Dedifferentiated amniotic fluid mesenchymal stem cell (primary cell): Measurements from ENCODE around the gene SDSL.

Experiments used
- DNase-seq: peaks from one replicate; pipeline ENCODE4 v3.0.0-alpha.2; 2016; ENCODE audit errors: extremely low spot score

SDSL gene

GRCh38 chr12:113420996-113421595, 1.1 kb upstream of the SDSL start:
- DNase-seq = no peak

- DNase-seq = no peak
Observed at GRCh38 chr12:113422886-113423669, 898 bp downstream of the SDSL start.

GRCh38 chr12:113424456-113424855, 2.3 kb downstream of the SDSL start:
- DNase-seq = no peak

- DNase-seq = peak; percentile 22
Observed at GRCh38 chr12:113424915-113425823, 3.0 kb downstream of the SDSL start.

- DNase-seq = no peak
Observed at GRCh38 chr12:113425960-113426453, 3.8 kb downstream of the SDSL start.

- no peak for DNase-seq
Observed at GRCh38 chr12:113427882-113428281, 5.7 kb downstream of the SDSL start.

GRCh38 chr12:113428482-113428881, 6.3 kb downstream of the SDSL start:
- no peak for DNase-seq

GRCh38 chr12:113432986-113433385, 10.8 kb downstream of the SDSL start:
- DNase-seq = no peak

- DNase-seq = no peak
Observed at GRCh38 chr12:113435367-113435766, 13.2 kb downstream of the SDSL start.

- DNase-seq = no peak
Observed at GRCh38 chr12:113436586-113436985, 14.4 kb downstream of the SDSL start.

GRCh38 chr12:113436993-113437728, 15.0 kb downstream of the SDSL start:
- DNase-seq = no peak

- no peak for DNase-seq
Observed at GRCh38 chr12:113437729-113438100, 15.5 kb downstream of the SDSL start.

GRCh38 chr12:113438523-113439300, 16.5 kb downstream of the SDSL start:
- no peak for DNase-seq

GRCh38 chr12:113439301-113439597, 17.1 kb downstream of the SDSL start:
- DNase-seq = no peak

- peak; percentile 20 for DNase-seq
Observed at GRCh38 chr12:113439606-113440030, 17.4 kb downstream of the SDSL start.

GRCh38 chr12:113440336-113440735, 18.2 kb downstream of the SDSL start:
- no peak for DNase-seq

GRCh38 chr12:113440947-113441782, 19.0 kb downstream of the SDSL start:
- no peak for DNase-seq

GRCh38 chr12:113443030-113443539, 20.9 kb downstream of the SDSL start:
- DNase-seq = no peak

GRCh38 chr12:113445544-113446171, 23.5 kb downstream of the SDSL start:
- no peak for DNase-seq
